GM18511 (cell line): Measurements from ENCODE around the gene ZNF564.
A peak's percentile ranks its signal among the peaks of the same experiment; 100 is the strongest.
"Not testable (repeated sequence)": the region's sequence is repeated elsewhere in the genome, so short reads cannot be mapped to it uniquely, and the experiment has no call there.

Experiments used
- ATAC-seq: cut with Tn5 transposase; IDR thresholded peaks from one replicate; pipeline ENCODE4 v1.9.1; 2021; ENCODE audit warnings: mild to moderate bottlenecking, moderate library complexity; ENCODE audit not compliant: unreplicated experiment

ZNF564 gene

GRCh38 chr19:12497032-12497431 lies 54.2 kb downstream of the ZNF564 start:
- ATAC-seq, result no peak

GRCh38 chr19:12496480-12496879 lies 54.8 kb downstream of the ZNF564 start:
- ATAC-seq, result no peak

GRCh38 chr19:12495002-12495802 lies 56.1 kb downstream of the ZNF564 start:
- ATAC-seq, result peak; percentile 69

GRCh38 chr19:12494260-12494860 lies 56.9 kb downstream of the ZNF564 start:
- no peak for ATAC-seq

GRCh38 chr19:12486265-12486783 lies 65.0 kb downstream of the ZNF564 start:
- not testable (repeated sequence) for ATAC-seq

- ATAC-seq, result no peak
Observed at GRCh38 chr19:12485571-12485970, 65.7 kb downstream of the ZNF564 start.

- peak; percentile 24 for ATAC-seq
Observed at GRCh38 chr19:12485052-12485416, 66.2 kb downstream of the ZNF564 start.

GRCh38 chr19:12484371-12485051 lies 66.8 kb downstream of the ZNF564 start, which contains the start of gene ZNF709:
TSS of gene ZNF709 (minus strand) at chr19:12484816. CDS start at chr19:12484657, 159 bp downstream.
- peak; percentile 97 for ATAC-seq

GRCh38 chr19:12484011-12484370 lies 67.3 kb downstream of the ZNF564 start:
- ATAC-seq, result no peak

- no peak for ATAC-seq
Observed at GRCh38 chr19:12482509-12482886, 68.8 kb downstream of the ZNF564 start.

GRCh38 chr19:12481781-12482508 lies 69.3 kb downstream of the ZNF564 start:
- ATAC-seq, result no peak

- no peak for ATAC-seq
Observed at GRCh38 chr19:12478234-12478941, 72.9 kb downstream of the ZNF564 start.
